H9 (cell line): ENCODE data around the gene TRIM60. TPM values are rescaled to one million over a fixed set of nuclear protein-coding genes. Genes with fewer than 3 reads are reported as not detected.

ENCODE experiments used
- DNase-seq: peaks from one replicate; pipeline ENCODE4 v3.0.0-alpha.2; 2017
- H2AFZ ChIP-seq: one replicate; pipeline ENCODE4 v1.6.1; 2013; ENCODE audit warnings: mild to moderate bottlenecking, low read length, control low read depth, moderate library complexity
- H2AK5ac ChIP-seq: 2 replicates; pipeline ENCODE4 v1.6.1; 2013; ENCODE audit warnings: low read length, control low read depth, mixed read lengths; ENCODE audit not compliant: insufficient read length
- H2BK120ac ChIP-seq: one replicate; pipeline ENCODE4 v1.6.1; 2013; ENCODE audit warnings: low read depth, mild to moderate bottlenecking, low read length, control low read depth, inconsistent platforms; ENCODE audit not compliant: poor library complexity, severe bottlenecking
- H2BK12ac ChIP-seq: 2 replicates; pipeline ENCODE4 v1.6.1; 2013; ENCODE audit warnings: low read length, control low read depth, mixed read lengths, low read depth; ENCODE audit not compliant: insufficient read length
- H2BK15ac ChIP-seq: 2 replicates; pipeline ENCODE4 v1.6.1; 2013; ENCODE audit warnings: low read depth, low read length, control low read depth
- H2BK20ac ChIP-seq: one replicate; pipeline ENCODE4 v1.6.1; 2013; ENCODE audit warnings: low read depth, mild to moderate bottlenecking, low read length, control low read depth, inconsistent platforms; ENCODE audit not compliant: poor library complexity, severe bottlenecking
- H2BK5ac ChIP-seq: 2 replicates; pipeline ENCODE4 v1.6.1; 2013; ENCODE audit warnings: low read length, control low read depth, mixed read lengths; ENCODE audit not compliant: insufficient read length
- H3K14ac ChIP-seq: 2 replicates; pipeline ENCODE4 v1.6.1; 2013; ENCODE audit warnings: low read length, control low read depth; ENCODE audit not compliant: insufficient read depth
- H3K18ac ChIP-seq: 2 replicates; pipeline ENCODE4 v1.6.1; 2013; ENCODE audit warnings: low read depth, mild to moderate bottlenecking, mixed read lengths, low read length, control low read depth; ENCODE audit not compliant: insufficient read length
- H3K23ac ChIP-seq: 2 replicates; pipeline ENCODE4 v1.6.1; 2013; ENCODE audit warnings: low read length, control low read depth, mixed read lengths, low read depth; ENCODE audit not compliant: insufficient read length
- H3K23me2 ChIP-seq: 2 replicates; pipeline ENCODE4 v1.6.1; 2013; ENCODE audit warnings: low read depth, mild to moderate bottlenecking, mixed read lengths, low read length, control low read depth; ENCODE audit not compliant: insufficient read length, poor library complexity, severe bottlenecking
- H3K27ac ChIP-seq: 2 replicates; pipeline ENCODE4 v1.5.1; 2013; ENCODE audit warnings: low read length, control low read depth, mixed read lengths, low read depth; ENCODE audit not compliant: insufficient read length
- H3K27me3 ChIP-seq: 2 replicates; pipeline ENCODE4 v1.6.1; 2013; ENCODE audit warnings: low read length, control low read depth, inconsistent platforms; ENCODE audit not compliant: insufficient read depth
- H3K4ac ChIP-seq: 2 replicates; pipeline ENCODE4 v1.6.1; 2013; ENCODE audit warnings: low read depth, mild to moderate bottlenecking, control low read depth, inconsistent platforms, low read length, moderate library complexity
- H3K4me1 ChIP-seq: 2 replicates; pipeline ENCODE4 v1.6.1; 2013; ENCODE audit warnings: low read length, control low read depth, inconsistent platforms; ENCODE audit not compliant: insufficient read depth
- H3K4me2 ChIP-seq: 2 replicates; pipeline ENCODE4 v1.6.1; 2013; ENCODE audit warnings: low read length, control low read depth, mixed read lengths; ENCODE audit not compliant: insufficient read length, insufficient read depth
- H3K56ac ChIP-seq: 2 replicates; pipeline ENCODE4 v1.6.1; 2013; ENCODE audit warnings: low read depth, mild to moderate bottlenecking, mixed read lengths, low read length, control low read depth; ENCODE audit not compliant: insufficient read length
- H3K79me1 ChIP-seq: 2 replicates; pipeline ENCODE4 v1.6.1; 2013; ENCODE audit warnings: low read depth, mild to moderate bottlenecking, moderate library complexity, low read length, control low read depth, inconsistent platforms; ENCODE audit not compliant: insufficient read depth, poor library complexity, severe bottlenecking
- H3K79me2 ChIP-seq: 2 replicates; pipeline ENCODE4 v1.6.1; 2013; ENCODE audit warnings: low read length, control low read depth, inconsistent platforms; ENCODE audit not compliant: insufficient read depth
- H3K9ac ChIP-seq: 2 replicates; pipeline ENCODE4 v1.6.1; 2013; ENCODE audit warnings: low read length, control low read depth, mixed read lengths; ENCODE audit not compliant: insufficient read length; ENCODE audit errors: extremely low read depth
- H3K9me3 ChIP-seq: one replicate; pipeline ENCODE4 v1.6.1; 2013; ENCODE audit warnings: low read depth, low read length, inconsistent platforms; ENCODE audit not compliant: control insufficient read depth
- H3T11ph ChIP-seq: one replicate; pipeline ENCODE4 v1.6.1; 2013; ENCODE audit warnings: mild to moderate bottlenecking, low read length, control low read depth, inconsistent platforms
- H4K20me1 ChIP-seq: one replicate; pipeline ENCODE4 v1.6.1; 2013; ENCODE audit not compliant: control insufficient read depth, insufficient read length, insufficient read depth
- H4K5ac ChIP-seq: 2 replicates; pipeline ENCODE4 v1.6.1; 2013; ENCODE audit warnings: low read depth, mild to moderate bottlenecking, mixed read lengths, low read length, control low read depth; ENCODE audit not compliant: insufficient read length
- H4K8ac ChIP-seq: replicated peaks from 2 replicates; pipeline ENCODE4 v1.6.1; 2013; ENCODE audit warnings: low read length, control low read depth, mixed read lengths, low read depth; ENCODE audit not compliant: insufficient read length
- H4K91ac ChIP-seq: 2 replicates; pipeline ENCODE4 v1.6.1; 2013; ENCODE audit warnings: low read depth, mild to moderate bottlenecking, moderate library complexity, mixed read lengths, low read length, control low read depth; ENCODE audit not compliant: insufficient read length
- H3K27ac Mint-ChIP-seq, 3 experiments: 2 replicates in 2 of 3; 3 replicates in 1 of 3; pipeline ENCODE4 v1.8.0; 2020 to 2021; ENCODE audit warnings: mixed read lengths in 3 of 3, mild to moderate bottlenecking in 1 of 3, moderate library complexity in 1 of 3
- H3K27me3 Mint-ChIP-seq: 2 replicates; pipeline ENCODE4 v1.8.0; 2021; ENCODE audit warnings: low read depth, mild to moderate bottlenecking, moderate library complexity, mixed read lengths
- H3K36me3 Mint-ChIP-seq, 3 experiments: 2 replicates in 2 of 3; 3 replicates in 1 of 3; pipeline ENCODE4 v1.8.0; 2020 to 2021; ENCODE audit warnings: low read depth in 3 of 3, mixed read lengths in 3 of 3; ENCODE audit not compliant: insufficient read depth in 1 of 3
- H3K4me1 Mint-ChIP-seq, 2 experiments: 2 replicates each; pipeline ENCODE4 v1.8.0; 2020; ENCODE audit warnings: mixed read lengths in 2 of 2
- H3K4me3 Mint-ChIP-seq, 2 experiments: 2 replicates in 1 of 2; 3 replicates in 1 of 2; pipeline ENCODE4 v1.8.0; 2020 to 2021; ENCODE audit warnings: mild to moderate bottlenecking in 2 of 2, mixed read lengths in 2 of 2, moderate library complexity in 1 of 2
- H3K9me3 Mint-ChIP-seq, 2 experiments: 2 replicates in 1 of 2; 3 replicates in 1 of 2; pipeline ENCODE4 v1.8.0; 2020; ENCODE audit warnings: mild to moderate bottlenecking in 2 of 2, mixed read lengths in 2 of 2, moderate library complexity in 1 of 2
- WGBS: extraction: QIAGEN DNeasy Blood & Tissue Kit; methylation state at CpG from one replicate; pipeline ENCODE4 v1.1.7; 2013; ENCODE audit warnings: missing lambda C conversion rate, low lambda C conversion rate, mixed read lengths; ENCODE audit not compliant: insufficient read length; ENCODE audit errors: extremely low coverage; 5-methylcytosine and 5-hydroxymethylcytosine counted together
- total RNA-seq: library from RNA; stranded (reverse); gene quantifications from 2 replicates; pipeline ENCODE4 v1.2.1, GENCODE V29; 2021
- TF ChIP-seq, protein P1 (sequence below): fragments of 200-600 bp; sonication (generic); conservative IDR thresholded peaks from 3 replicates; pipeline ENCODE4 v1.8.0; 2021; ENCODE audit warnings: antibody characterized with exemption, mild to moderate bottlenecking

The TRIM60 gene
- total RNA-seq, 1 experiment from 2014 or later, result not detected

DNA sequence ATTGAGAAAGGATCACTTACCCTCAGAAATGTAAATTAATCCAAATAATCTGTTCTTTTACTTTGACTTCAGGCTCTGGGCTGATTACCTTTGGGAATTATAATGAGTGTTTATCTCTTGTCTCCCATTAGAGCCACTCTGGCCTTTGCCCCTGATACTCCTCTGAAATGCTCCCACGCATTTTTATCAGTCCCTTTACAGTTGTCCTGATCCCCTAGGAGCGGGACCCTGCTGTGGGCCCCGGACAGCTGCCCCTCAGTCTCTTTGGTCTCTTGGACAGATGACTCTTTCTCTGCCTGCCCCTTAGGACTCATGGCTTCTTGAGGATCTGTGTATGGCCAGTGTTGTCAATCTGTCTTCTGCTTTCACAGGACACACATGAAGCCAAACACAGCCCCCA is 20.8 kb downstream of the TRIM60 start:
- no peaks in the 10 kb centered on the region for H3K79me2 ChIP-seq
- no peak overlapping the region for H3K4me2 ChIP-seq
- no peak overlapping the region for H2BK5ac ChIP-seq
- H3K14ac ChIP-seq, result no peak overlapping the region
- no peak overlapping the region for H2BK120ac ChIP-seq
- H2AK5ac ChIP-seq, result no peak overlapping the region
- no peak overlapping the region for H2BK20ac ChIP-seq
- no CpG with 5 or more reads among the region's 3 CpGs for WGBS
- H3K27me3 Mint-ChIP-seq, result no peaks in the 10 kb centered on the region
- H3K23me2 ChIP-seq, result no peaks in the 10 kb centered on the region
- H4K8ac ChIP-seq, result no peak overlapping the region
- no peak overlapping the region for H2AFZ ChIP-seq
- H3K27me3 ChIP-seq, result no peaks in the 10 kb centered on the region
- no peak overlapping the region for H3K4ac ChIP-seq
- H4K5ac ChIP-seq, result no peak overlapping the region
- TF ChIP-seq, protein P1, sequence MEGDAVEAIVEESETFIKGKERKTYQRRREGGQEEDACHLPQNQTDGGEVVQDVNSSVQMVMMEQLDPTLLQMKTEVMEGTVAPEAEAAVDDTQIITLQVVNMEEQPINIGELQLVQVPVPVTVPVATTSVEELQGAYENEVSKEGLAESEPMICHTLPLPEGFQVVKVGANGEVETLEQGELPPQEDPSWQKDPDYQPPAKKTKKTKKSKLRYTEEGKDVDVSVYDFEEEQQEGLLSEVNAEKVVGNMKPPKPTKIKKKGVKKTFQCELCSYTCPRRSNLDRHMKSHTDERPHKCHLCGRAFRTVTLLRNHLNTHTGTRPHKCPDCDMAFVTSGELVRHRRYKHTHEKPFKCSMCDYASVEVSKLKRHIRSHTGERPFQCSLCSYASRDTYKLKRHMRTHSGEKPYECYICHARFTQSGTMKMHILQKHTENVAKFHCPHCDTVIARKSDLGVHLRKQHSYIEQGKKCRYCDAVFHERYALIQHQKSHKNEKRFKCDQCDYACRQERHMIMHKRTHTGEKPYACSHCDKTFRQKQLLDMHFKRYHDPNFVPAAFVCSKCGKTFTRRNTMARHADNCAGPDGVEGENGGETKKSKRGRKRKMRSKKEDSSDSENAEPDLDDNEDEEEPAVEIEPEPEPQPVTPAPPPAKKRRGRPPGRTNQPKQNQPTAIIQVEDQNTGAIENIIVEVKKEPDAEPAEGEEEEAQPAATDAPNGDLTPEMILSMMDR, result no peak
- no peak overlapping the region for H3K18ac ChIP-seq
- no peak overlapping the region for H2BK12ac ChIP-seq
- H2BK15ac ChIP-seq, result no peak overlapping the region; the same call in 1 of the 2 replicates
- no peak overlapping the region for H3K9ac ChIP-seq
- H3K56ac ChIP-seq, result no peak overlapping the region
- no peak overlapping the region for H3K27ac ChIP-seq
- no peaks in the 10 kb centered on the region for H3K36me3 Mint-ChIP-seq
- no peaks in the 10 kb centered on the region for H3K9me3 ChIP-seq
- H4K20me1 ChIP-seq, result no peaks in the 10 kb centered on the region
- no peak overlapping the region for H3T11ph ChIP-seq
- H3K23ac ChIP-seq, result no peak overlapping the region
- peak overlapping the region in 2 of 3 experiments; percentile 45 to 70; a peak in 2 of 7 replicates for H3K27ac Mint-ChIP-seq
- no peaks in the 10 kb centered on the region for H3K9me3 Mint-ChIP-seq
- no peak for DNase-seq
- peaks cover 12 to 13% of the 10 kb centered on the region in 2 experiments for H3K4me1 Mint-ChIP-seq
- no peaks in the 10 kb centered on the region for H3K79me1 ChIP-seq
- H3K4me1 ChIP-seq, result no peaks in the 10 kb centered on the region
- H3K4me3 Mint-ChIP-seq, result no peak overlapping the region
- no peak overlapping the region for H4K91ac ChIP-seq
